ENCODE data around the gene MICAL2.

The MICAL2 gene

DNA sequence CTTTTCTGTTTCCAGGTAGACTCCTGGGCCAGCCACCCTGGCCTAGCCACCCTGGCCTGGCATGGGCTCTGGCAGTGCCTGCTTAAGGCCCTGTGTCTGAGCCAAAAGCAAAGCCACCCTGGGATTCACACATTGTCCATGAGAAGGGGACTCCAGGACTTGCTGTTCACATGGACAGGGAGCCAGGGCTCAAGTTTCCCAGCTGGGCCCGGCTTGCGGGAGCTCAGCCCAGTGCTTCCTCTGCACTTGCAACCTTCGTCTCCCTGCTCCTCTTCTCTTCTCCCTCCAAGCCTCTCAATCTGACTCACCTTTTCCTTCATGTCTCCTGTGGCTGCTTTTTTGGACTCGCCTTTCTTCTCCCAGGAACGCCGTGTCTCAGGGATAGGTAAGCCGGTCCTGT is 130.3 kb downstream of the MICAL2 start:
- Histone ChIP-seq H3K27me3 (no peaks in the 10 kb centered on the region), H3K4me1 (peaks cover 8% of the 10 kb centered on the region), H3K36me3 (no peaks in the 10 kb centered on the region), H3K4me3 (ENCODE audit: low read depth, low read length) (no peak overlapping the region), H3K9me3 (no peaks in the 10 kb centered on the region)
- DNase-seq = no peak
- TF ChIP-seq, protein P1, sequence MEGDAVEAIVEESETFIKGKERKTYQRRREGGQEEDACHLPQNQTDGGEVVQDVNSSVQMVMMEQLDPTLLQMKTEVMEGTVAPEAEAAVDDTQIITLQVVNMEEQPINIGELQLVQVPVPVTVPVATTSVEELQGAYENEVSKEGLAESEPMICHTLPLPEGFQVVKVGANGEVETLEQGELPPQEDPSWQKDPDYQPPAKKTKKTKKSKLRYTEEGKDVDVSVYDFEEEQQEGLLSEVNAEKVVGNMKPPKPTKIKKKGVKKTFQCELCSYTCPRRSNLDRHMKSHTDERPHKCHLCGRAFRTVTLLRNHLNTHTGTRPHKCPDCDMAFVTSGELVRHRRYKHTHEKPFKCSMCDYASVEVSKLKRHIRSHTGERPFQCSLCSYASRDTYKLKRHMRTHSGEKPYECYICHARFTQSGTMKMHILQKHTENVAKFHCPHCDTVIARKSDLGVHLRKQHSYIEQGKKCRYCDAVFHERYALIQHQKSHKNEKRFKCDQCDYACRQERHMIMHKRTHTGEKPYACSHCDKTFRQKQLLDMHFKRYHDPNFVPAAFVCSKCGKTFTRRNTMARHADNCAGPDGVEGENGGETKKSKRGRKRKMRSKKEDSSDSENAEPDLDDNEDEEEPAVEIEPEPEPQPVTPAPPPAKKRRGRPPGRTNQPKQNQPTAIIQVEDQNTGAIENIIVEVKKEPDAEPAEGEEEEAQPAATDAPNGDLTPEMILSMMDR (IDR thresholded peaks at IDR 0.05; ENCODE audit: low read depth, low read length) = no peak

DNA sequence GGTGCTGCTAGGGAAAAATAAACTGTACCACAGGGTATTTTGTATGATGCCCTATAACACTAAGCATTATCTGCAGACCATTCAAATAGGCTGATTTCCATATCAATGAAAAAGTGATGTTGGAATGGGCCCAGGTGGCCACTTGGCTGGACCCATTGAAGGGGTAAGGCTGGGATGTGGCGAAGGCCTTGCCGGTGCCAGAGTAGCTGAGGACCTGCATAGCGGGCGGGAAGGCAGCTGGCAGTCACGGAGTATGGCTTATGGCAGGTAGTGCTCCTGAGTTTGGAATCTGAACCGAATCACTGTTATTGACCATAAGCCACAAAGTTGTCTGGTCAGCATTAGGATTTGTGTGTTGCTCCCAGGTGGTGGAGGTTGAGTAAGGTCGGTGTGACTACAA is 131.0 kb downstream of the MICAL2 start:
- H3K4me3 ChIP-seq (ENCODE audit: low read depth, low read length) = no peak overlapping the region
- no peaks in the 10 kb centered on the region for H3K36me3 ChIP-seq
- H3K27me3 ChIP-seq = no peaks in the 10 kb centered on the region
- H3K9me3 ChIP-seq = no peaks in the 10 kb centered on the region
- H3K4me1 ChIP-seq = peaks cover 13% of the 10 kb centered on the region
- TF ChIP-seq, protein P1 (IDR thresholded peaks at IDR 0.05; ENCODE audit: low read depth, low read length) = no peak
- DNase-seq = no peak

DNA sequence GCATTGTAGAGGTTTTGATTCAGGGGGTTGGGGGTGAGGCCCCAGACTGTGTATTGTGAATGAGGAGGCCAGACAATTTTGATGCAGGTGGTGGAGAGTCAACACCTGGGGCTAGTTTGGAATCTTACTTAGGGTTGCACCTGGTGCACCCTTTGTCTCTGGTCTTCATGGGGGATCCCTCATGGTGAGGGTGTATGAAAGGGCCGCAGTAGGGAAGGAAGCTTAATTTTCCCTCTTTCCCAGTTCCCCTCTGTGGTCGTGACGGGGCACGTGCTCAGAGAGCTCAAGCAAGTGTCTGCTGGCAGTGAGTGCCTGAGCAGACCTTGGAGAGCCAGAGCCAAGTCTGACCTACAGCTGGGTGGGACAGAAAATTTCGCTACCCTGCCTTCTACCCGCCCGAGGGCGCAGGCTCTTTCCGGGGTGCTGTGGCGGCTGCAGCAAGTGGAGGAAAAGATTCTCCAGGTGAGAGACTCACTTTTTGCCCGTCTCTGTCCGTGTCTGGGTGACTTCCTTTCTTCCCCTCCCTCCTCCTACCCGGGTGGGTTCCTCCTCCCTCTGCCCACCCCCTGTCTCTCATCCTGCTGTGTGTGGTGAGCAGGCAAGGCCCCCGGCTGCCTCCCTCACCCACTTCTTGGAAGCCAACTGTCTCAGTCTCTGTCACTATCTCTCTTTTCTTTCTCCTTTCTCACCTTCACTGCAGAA is 131.7 kb downstream of the MICAL2 start:
- Histone ChIP-seq H3K9me3 (no peaks in the 10 kb centered on the region), H3K36me3 (no peaks in the 10 kb centered on the region), H3K27me3 (no peaks in the 10 kb centered on the region), H3K4me3 (ENCODE audit: low read depth, low read length) (no peak overlapping the region), H3K4me1 (peaks cover 15% of the 10 kb centered on the region)
- no peak for DNase-seq
- TF ChIP-seq, protein P1 (IDR thresholded peaks at IDR 0.05; ENCODE audit: low read depth, low read length) = no peak

DNA sequence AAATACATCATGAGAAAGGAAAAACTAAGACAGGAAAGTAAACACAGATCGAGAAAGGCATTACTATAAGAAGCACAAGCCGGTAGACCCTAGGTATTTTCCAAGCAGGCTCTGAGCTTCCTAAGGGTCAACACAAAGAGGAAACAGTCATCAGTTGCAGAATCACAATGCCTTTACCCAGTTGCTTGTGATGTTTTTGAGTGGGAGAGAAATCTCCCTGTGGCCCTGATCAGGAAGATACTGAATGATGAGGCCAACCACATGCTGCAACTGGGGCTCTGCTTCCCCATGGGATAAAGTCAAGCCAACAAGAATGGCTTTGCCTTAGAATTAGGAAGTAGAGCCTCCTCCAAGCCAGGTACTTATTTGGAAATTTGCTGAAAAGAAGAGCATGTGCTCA is 132.6 kb downstream of the MICAL2 start:
- no peak overlapping the region for H3K4me3 ChIP-seq (ENCODE audit: low read depth, low read length)
- TF ChIP-seq, protein P1 (IDR thresholded peaks at IDR 0.05; ENCODE audit: low read depth, low read length) = no peak
- no peaks in the 10 kb centered on the region for H3K27me3 ChIP-seq
- no peak for DNase-seq
- peaks cover 18% of the 10 kb centered on the region for H3K4me1 ChIP-seq
- H3K9me3 ChIP-seq = no peaks in the 10 kb centered on the region
- no peaks in the 10 kb centered on the region for H3K36me3 ChIP-seq

DNA sequence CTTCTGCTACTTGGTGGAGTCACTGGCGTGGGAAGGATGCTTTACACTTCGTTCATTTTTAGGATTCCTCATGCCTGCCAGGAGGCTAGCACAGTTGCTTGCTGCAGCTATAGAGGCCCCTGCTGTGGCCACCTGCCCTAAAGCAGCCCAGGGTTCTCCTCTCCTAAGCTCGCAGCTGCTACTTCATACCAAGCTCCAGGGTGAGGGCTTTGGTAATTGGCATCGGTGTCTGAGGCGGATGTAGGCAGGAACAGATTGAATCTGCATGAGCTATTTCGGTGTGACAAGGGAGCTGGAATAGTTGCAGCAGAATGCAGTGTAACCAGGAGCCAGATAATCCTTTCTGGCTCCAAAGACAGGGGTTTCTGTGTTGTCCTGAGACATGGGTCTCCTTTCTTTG is 133.1 kb downstream of the MICAL2 start:
- Histone ChIP-seq H3K4me1 (peaks cover 23% of the 10 kb centered on the region), H3K4me3 (ENCODE audit: low read depth, low read length) (no peak overlapping the region), H3K27me3 (no peaks in the 10 kb centered on the region), H3K36me3 (no peaks in the 10 kb centered on the region), H3K9me3 (no peaks in the 10 kb centered on the region)
- TF ChIP-seq, protein P1 (IDR thresholded peaks at IDR 0.05; ENCODE audit: low read depth, low read length) = no peak
- DNase-seq = no peak

DNA sequence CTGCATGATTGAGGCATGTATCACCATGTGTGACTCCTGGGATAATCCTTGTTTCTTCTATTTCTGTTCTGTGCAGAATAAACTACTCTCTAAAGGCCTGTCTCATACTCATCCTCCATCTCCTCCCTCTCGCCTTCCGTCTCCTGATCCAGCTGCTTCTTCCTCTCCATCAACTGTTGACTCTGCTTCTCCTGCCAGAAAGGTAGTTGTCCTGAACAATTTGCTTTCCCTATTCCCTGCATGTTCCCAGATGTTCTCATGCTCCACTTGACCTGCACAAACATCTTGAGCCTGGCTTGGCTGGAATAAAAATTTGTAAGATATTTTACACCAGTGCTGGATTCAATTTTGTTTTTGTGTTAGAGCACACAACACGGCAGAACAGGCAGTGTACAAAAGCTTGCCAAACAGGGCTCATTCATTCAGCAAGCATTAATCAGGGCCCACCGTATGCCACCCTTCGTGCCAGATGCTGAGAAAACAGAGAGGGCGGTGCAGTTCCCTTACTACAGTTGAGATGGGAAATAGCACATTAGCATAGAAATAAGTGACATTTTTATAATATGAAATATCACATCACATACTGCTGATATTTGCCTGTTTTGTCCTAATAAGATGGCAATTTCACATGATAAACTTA is 133.6 kb downstream of the MICAL2 start:
- Histone ChIP-seq H3K9me3 (no peaks in the 10 kb centered on the region), H3K4me3 (ENCODE audit: low read depth, low read length) (no peak overlapping the region), H3K4me1 (peaks cover 28% of the 10 kb centered on the region), H3K36me3 (no peaks in the 10 kb centered on the region), H3K27me3 (no peaks in the 10 kb centered on the region)
- TF ChIP-seq, protein P1 (IDR thresholded peaks at IDR 0.05; ENCODE audit: low read depth, low read length) = no peak
- no peak for DNase-seq
